HG03025 (cell line): ENCODE measurements around the gene ZNF627.
"Not testable (repeated sequence)": the region's sequence is repeated elsewhere in the genome, so short reads cannot be mapped to it uniquely, and the experiment has no call there.

Experiments used
- ATAC-seq: cut with Tn5 transposase; IDR thresholded peaks from one replicate; pipeline ENCODE4 v1.9.1; 2021; ENCODE audit warnings: mild to moderate bottlenecking, moderate library complexity; ENCODE audit not compliant: unreplicated experiment, low FRiP score

Gene ZNF627

DNA sequence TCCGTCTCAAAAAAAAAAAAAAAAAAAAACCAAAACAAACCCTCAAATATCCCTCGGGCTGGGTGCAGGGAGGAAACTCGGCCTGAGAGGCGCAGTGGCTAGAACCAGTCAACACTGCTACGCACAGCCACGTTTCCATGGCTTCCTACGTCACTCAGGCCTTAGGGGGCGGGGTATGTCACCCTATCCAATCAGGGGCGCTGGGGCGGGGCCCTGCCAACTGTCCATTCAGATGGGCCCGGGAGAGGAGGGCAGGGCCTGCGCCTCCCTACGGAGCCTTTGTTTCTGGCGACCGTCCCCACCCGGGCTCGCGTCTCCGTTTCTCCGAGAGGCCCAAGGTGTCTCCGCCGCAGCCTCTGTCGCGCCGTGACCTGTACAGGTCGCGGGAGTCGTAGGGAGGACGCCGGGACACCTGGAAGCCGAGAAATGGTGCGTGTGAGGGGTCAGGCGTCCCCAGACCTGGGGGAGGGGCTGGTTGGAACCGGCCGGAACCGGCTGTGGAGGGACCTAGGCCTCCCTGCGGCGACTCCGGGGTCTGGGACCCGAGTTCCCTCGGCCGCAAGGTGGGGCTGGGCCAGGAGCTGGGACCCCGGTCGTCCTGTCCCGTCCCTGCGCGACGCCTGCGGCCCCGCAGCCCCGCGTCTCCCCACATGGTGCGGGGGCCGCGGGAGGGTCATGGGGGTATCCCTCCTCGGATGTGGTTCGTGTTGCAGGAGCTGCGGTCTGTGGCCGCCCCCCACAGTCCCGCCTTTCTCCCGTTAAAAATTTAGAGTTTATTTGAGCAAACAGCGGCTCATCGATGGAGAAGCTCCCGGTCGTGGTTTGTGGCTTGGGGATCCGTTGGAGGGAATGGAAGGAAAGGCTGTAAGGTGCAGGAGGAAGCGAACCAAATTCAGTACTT lies at the start of gene ZNF627:
ZNF627 (plus strand) TSS at position 282 of the 901 bp plus-strand sequence; CDS start at position 427, 145 bp downstream.
- ATAC-seq: peak; percentile 96

- ATAC-seq: no peak
Measured at GRCh38 chr19:11547929-11548700, 49.2 kb upstream of the ZNF627 start.

DNA sequence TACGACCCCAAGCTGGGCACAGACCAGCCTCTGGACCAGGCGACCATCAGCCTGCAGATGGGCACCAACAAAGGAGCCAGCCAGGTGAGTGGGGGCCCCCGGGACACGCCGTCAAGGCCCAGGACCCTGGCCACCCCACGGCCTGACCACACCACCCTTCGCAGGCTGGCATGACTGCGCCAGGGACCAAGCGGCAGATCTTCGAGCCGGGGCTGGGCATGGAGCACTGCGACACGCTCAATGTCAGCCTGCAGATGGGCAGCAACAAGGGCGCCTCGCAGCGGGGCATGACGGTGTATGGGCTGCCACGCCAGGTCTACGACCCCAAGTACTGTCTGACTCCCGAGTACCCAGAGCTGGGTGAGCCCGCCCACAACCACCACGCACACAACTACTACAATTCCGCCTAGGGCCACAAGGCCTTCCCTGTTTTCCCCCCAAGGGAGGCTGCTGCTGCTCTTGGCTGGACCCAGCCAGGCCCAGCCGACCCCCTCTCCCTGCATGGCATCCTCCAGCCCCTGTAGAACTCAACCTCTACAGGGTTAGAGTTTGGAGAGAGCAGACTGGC lies 47.8 kb upstream of the ZNF627 start:
- no peak for ATAC-seq

DNA sequence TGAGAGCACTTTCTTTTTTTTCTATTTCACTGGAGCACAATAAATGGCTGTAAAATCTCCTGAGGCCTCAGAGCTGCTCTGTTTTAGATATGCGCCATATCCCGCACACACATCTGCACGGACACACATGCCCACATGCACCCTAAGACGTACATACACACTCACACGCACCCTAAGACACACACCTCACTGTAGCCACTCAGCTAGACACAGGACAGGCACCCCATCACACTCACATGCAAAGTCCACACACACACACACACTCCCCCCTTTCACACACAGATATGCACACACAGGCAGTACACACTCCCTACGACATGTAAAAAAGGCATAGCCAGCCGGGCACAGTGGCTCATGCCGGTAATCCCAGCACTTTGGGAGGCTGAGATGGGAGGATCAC lies 47.0 kb upstream of the ZNF627 start:
- no peak for ATAC-seq

- ATAC-seq: no peak
Measured at GRCh38 chr19:11551603-11552235, 45.6 kb upstream of the ZNF627 start.

DNA sequence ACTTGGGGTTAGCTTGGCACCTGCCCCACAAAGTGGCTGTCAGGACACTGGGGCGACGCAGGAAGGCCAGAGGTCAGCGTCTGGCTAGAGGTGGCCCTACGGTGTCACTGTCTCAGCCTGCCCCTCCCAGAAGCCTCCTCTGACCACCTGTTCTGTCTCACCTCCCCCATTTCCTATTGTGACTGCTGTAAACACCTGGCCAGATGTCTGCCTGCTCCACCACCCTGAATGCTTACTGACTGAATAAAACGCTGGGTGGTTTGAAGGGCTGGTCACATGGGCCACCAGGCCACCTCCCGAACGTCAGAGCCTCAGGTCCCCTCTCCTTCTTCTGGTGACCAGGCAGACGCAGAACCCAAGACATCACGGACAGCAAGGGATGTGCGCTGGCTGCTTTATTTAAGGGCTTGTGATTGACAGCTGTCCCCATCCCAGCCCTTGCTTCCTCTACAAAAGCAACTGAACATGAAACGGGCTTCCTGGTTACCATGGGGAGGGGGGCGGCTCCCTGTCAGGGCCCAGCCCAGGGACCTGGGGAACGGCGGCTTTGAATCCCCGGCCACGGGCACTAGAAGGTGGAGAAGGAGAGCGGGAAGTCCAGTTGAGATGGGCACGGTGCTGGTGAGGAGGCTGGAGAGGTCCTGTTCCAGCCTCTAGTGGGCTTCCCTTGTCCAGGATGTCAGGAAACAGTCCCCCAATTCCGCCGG lies 44.5 kb upstream of the ZNF627 start:
- no peak for ATAC-seq

GRCh38 chr19:11554160-11554559 lies 43.1 kb upstream of the ZNF627 start:
- ATAC-seq: no peak

DNA sequence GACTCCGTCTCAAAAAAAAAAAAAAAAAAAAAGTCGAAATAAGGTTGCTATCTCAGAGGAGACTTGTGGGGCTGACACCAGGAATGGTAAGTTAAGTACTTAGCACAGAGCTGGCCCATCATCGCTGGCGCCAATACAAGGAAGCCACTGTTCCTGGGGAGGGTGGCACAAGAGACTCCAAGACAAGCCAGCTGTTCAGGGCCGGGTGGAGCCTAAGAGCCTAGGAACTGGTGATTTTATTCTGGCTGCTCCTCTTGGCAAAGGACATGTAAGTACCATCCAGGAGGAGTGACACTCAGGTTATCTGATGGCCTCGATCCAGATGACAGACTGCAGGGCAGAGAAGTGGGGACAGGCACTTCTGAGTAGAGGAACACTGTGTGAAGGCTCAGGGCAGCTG lies 42.0 kb upstream of the ZNF627 start:
- ATAC-seq: no peak

GRCh38 chr19:11556634-11557420 lies 40.5 kb upstream of the ZNF627 start:
- no peak for ATAC-seq

GRCh38 chr19:11558881-11559828 lies 38.1 kb upstream of the ZNF627 start, which contains the start of gene ELOF1:
Gene ELOF1 (minus strand): TSS chr19:11559230. CDS start chr19:11554347, 4,883 bp downstream.
- ATAC-seq: peak; percentile 76

- no peak for ATAC-seq
Measured at GRCh38 chr19:11560404-11561051, 36.8 kb upstream of the ZNF627 start.

GRCh38 chr19:11563532-11563931 lies 33.8 kb upstream of the ZNF627 start:
- ATAC-seq: no peak

- not testable (repeated sequence) for ATAC-seq
Measured at GRCh38 chr19:11564082-11564807, 33.0 kb upstream of the ZNF627 start.

DNA sequence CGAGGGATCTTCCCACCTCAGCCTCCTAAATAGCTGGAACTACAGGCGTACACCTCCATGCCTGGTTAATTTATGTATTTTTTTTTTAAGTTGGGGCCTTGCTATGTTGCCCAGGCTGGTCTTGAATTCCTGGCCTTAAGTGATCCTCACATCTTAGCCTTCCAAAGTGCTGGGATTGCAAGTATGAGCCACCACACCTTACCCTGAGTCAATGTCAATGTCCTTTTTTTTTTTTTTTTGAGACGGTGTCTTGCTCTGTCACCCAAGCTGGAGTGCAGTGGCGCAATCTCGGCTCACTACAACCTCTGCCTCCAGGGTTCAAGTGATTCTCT lies 31.7 kb upstream of the ZNF627 start:
- ATAC-seq: not testable (repeated sequence)

- no peak for ATAC-seq
Measured at GRCh38 chr19:11566164-11566563, 31.1 kb upstream of the ZNF627 start.

DNA sequence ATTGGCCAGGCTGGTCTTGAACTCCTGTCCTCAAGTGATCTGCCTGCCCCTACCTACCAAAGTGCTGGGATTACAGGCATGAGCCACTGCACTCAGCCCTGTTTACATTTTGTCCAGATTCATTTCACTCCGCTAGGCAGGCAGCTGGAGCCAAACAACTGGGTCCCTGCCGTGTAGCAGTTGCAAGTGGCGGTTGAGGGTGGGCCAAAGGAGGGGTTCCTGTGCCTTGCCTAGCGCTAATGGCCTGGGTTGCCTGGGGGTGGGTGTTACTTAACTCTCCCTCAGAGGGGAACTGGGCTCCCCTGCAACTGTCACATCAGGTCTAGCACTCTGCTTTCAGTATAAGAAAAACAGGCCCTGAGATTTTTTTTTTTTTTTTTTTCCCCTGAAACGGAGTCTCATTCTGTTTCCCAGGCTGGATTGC lies 27.2 kb upstream of the ZNF627 start:
- ATAC-seq: no peak

GRCh38 chr19:11573354-11573753 lies 23.9 kb upstream of the ZNF627 start:
- not testable (repeated sequence) for ATAC-seq
